GM21619 (cell line): ENCODE data around the gene CEP20.

Source experiments
- ATAC-seq: cut with Tn5 transposase; IDR thresholded peaks from one replicate; pipeline ENCODE4 v1.9.1; 2021; ENCODE audit not compliant: unreplicated experiment

Gene CEP20

GRCh38 chr16:15898654-15899053 lies 10.3 kb upstream of the CEP20 start:
- no peak for ATAC-seq

GRCh38 chr16:15897834-15898254 lies 9.4 kb upstream of the CEP20 start:
- ATAC-seq: peak; percentile 73

GRCh38 chr16:15897121-15897780 lies 8.8 kb upstream of the CEP20 start:
- ATAC-seq: no peak

GRCh38 chr16:15894571-15895374 lies 6.4 kb upstream of the CEP20 start:
- no peak for ATAC-seq

- no peak for ATAC-seq
Observed at GRCh38 chr16:15891508-15891907, 3.1 kb upstream of the CEP20 start.

- ATAC-seq: no peak
Observed at GRCh38 chr16:15887283-15887682, 1.1 kb downstream of the CEP20 start.

GRCh38 chr16:15886078-15886477 lies 2.3 kb downstream of the CEP20 start:
- ATAC-seq: no peak

GRCh38 chr16:15885560-15886001 lies 2.8 kb downstream of the CEP20 start:
- no peak for ATAC-seq

- ATAC-seq: no peak
Observed at GRCh38 chr16:15882563-15882962, 5.8 kb downstream of the CEP20 start.

GRCh38 chr16:15881794-15882379 lies 6.5 kb downstream of the CEP20 start:
- no peak for ATAC-seq

- ATAC-seq: no peak
Observed at GRCh38 chr16:15880434-15881308, 7.7 kb downstream of the CEP20 start.

- no peak for ATAC-seq
Observed at GRCh38 chr16:15879255-15879811, 9.1 kb downstream of the CEP20 start.

GRCh38 chr16:15876503-15876902 lies 11.9 kb downstream of the CEP20 start:
- no peak for ATAC-seq

GRCh38 chr16:15874745-15875314 lies 13.6 kb downstream of the CEP20 start:
- no peak for ATAC-seq

GRCh38 chr16:15873737-15874136 lies 14.7 kb downstream of the CEP20 start:
- no peak for ATAC-seq

- ATAC-seq: no peak
Observed at GRCh38 chr16:15873301-15873700, 15.1 kb downstream of the CEP20 start.

- ATAC-seq: no peak
Observed at GRCh38 chr16:15870011-15870410, 18.4 kb downstream of the CEP20 start.

- ATAC-seq: no peak
Observed at GRCh38 chr16:15866451-15866850, 22.0 kb downstream of the CEP20 start.

GRCh38 chr16:15865742-15866141 lies 22.7 kb downstream of the CEP20 start:
- no peak for ATAC-seq

- no peak for ATAC-seq
Observed at GRCh38 chr16:15864939-15865338, 23.5 kb downstream of the CEP20 start.
